Astrocyte (in vitro differentiated cells and primary cell): ENCODE measurements around the gene NGFR. TPM values are rescaled to one million over a fixed set of nuclear protein-coding genes. Genes with fewer than 3 reads are reported as not detected.

Source experiments
- DNase-seq: peaks from one replicate; pipeline ENCODE4 v3.0.0-alpha.2; 2010; ENCODE audit warnings: low read depth
- FAIRE-seq: peaks from 2 replicates; lab custom pipeline; 2011; peaks lifted over from hg19 to GRCh38; lab: Jason Lieb, UNC
- H2AFZ ChIP-seq: 2 replicates; pipeline ENCODE4 v1.6.0; 2012; ENCODE audit warnings: low read depth, low read length, inconsistent platforms
- H3K27ac ChIP-seq: 2 replicates; pipeline ENCODE4 v1.5.1; 2011; ENCODE audit warnings: low read depth, low read length, inconsistent platforms
- H3K27me3 ChIP-seq: 2 replicates; pipeline ENCODE4 v1.6.0; 2011; ENCODE audit warnings: low read length, inconsistent platforms; ENCODE audit not compliant: insufficient read depth
- H3K36me3 ChIP-seq: 2 replicates; pipeline ENCODE4 v1.5.1; 2011; ENCODE audit warnings: low read length, inconsistent platforms; ENCODE audit not compliant: insufficient read depth
- H3K4me1 ChIP-seq: 2 replicates; pipeline ENCODE4 v1.5.1; 2011; ENCODE audit warnings: low read length, inconsistent platforms; ENCODE audit not compliant: insufficient read depth
- H3K4me2 ChIP-seq: 2 replicates; pipeline ENCODE4 v1.6.0; 2012; ENCODE audit warnings: low read length, inconsistent platforms
- H3K4me3 ChIP-seq: 2 replicates; pipeline ENCODE4 v1.5.1; 2011; ENCODE audit warnings: low read depth, mild to moderate bottlenecking, low read length, inconsistent platforms; ENCODE audit not compliant: insufficient read depth
- H3K79me2 ChIP-seq: 2 replicates; pipeline ENCODE4 v1.6.0; 2012; ENCODE audit warnings: mild to moderate bottlenecking, low read length, inconsistent platforms; ENCODE audit not compliant: insufficient read depth
- H3K9ac ChIP-seq: 2 replicates; pipeline ENCODE4 v1.6.0; 2012; ENCODE audit warnings: mild to moderate bottlenecking, low read length, inconsistent platforms
- H3K9me3 ChIP-seq: 2 replicates; pipeline ENCODE4 v1.5.1; 2012; ENCODE audit warnings: low read depth, mild to moderate bottlenecking, low read length, inconsistent platforms; ENCODE audit not compliant: insufficient read depth
- H4K20me1 ChIP-seq: 2 replicates; pipeline ENCODE4 v1.6.0; 2012; ENCODE audit warnings: low read length, inconsistent platforms; ENCODE audit not compliant: insufficient read depth
- H3K27ac Mint-ChIP-seq: one replicate; pipeline ENCODE4 v1.8.0; 2021; ENCODE audit warnings: mild to moderate bottlenecking, mixed read lengths; ENCODE audit not compliant: unreplicated experiment
- H3K27me3 Mint-ChIP-seq: one replicate; pipeline ENCODE4 v1.8.0; 2021; ENCODE audit warnings: low read depth, mixed read lengths; ENCODE audit not compliant: unreplicated experiment
- H3K36me3 Mint-ChIP-seq: one replicate; pipeline ENCODE4 v1.8.0; 2021; ENCODE audit warnings: low read depth, mixed read lengths; ENCODE audit not compliant: unreplicated experiment
- H3K4me1 Mint-ChIP-seq: one replicate; pipeline ENCODE4 v1.8.0; 2021; ENCODE audit warnings: low read depth, mixed read lengths; ENCODE audit not compliant: unreplicated experiment
- H3K4me3 Mint-ChIP-seq: one replicate; pipeline ENCODE4 v1.8.0; 2021; ENCODE audit warnings: mild to moderate bottlenecking, moderate library complexity, mixed read lengths; ENCODE audit not compliant: unreplicated experiment
- H3K9me3 Mint-ChIP-seq: one replicate; pipeline ENCODE4 v1.8.0; 2021; ENCODE audit warnings: mild to moderate bottlenecking, mixed read lengths; ENCODE audit not compliant: unreplicated experiment
- EZH2 ChIP-seq: IDR thresholded peaks from 2 replicates; pipeline ENCODE4 v1.6.1; 2012; ENCODE audit warnings: mild to moderate bottlenecking, low read length, inconsistent platforms; ENCODE audit not compliant: insufficient read depth
- total RNA-seq: library from RNA; stranded (reverse); gene quantifications from 2 replicates; pipeline ENCODE4 v1.2.1, GENCODE V29; 2021
- TF ChIP-seq, protein P1 (sequence below): IDR thresholded peaks from 2 replicates; pipeline ENCODE4 v1.5.1; 2011; ENCODE audit warnings: low read depth, mild to moderate bottlenecking, inconsistent platforms, low read length, moderate library complexity; ENCODE audit not compliant: insufficient read depth

The NGFR gene
- total RNA-seq, 1 donor from 2014 or later, result 0.64 TPM

DNA sequence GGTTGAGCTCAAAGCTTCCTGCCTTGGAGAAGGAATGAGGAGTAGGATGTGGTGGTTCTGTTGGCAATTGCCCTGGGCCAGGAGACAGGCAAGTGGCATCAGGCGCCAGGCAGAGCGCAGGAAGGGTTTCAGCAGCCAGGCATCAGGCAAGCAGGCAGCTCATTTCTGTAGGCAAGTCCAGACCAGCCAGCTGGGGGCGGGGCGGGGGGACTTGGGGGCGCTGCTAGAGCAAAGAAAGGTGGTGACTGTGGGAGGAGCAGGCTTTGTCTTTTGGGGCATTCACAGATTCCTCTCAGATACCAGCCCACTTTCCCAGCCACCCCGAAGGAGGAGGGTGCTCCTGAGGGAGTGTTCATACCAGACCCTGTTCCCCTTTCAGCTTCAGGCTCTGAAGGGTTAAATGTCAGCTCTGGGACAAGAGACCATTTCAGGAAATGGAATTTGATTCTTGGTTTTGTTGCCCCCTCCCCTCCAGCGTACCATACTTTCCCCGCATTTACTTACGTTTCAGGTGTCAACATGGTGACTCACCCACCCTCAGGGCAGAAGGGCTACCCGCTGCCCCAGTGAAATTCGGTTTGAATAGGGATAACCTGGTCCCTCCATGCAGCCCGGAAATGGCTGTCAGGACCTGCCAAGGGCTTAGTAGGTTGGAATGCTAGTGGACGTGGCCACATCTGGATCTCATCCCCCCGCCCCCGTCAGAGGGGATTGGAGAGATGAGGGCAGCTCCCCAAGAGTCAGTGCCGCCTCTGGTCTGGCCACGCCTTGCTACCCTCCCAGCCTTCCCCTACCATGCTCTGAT, 13.2 kb downstream of the NGFR start:
- TF ChIP-seq, protein P1, sequence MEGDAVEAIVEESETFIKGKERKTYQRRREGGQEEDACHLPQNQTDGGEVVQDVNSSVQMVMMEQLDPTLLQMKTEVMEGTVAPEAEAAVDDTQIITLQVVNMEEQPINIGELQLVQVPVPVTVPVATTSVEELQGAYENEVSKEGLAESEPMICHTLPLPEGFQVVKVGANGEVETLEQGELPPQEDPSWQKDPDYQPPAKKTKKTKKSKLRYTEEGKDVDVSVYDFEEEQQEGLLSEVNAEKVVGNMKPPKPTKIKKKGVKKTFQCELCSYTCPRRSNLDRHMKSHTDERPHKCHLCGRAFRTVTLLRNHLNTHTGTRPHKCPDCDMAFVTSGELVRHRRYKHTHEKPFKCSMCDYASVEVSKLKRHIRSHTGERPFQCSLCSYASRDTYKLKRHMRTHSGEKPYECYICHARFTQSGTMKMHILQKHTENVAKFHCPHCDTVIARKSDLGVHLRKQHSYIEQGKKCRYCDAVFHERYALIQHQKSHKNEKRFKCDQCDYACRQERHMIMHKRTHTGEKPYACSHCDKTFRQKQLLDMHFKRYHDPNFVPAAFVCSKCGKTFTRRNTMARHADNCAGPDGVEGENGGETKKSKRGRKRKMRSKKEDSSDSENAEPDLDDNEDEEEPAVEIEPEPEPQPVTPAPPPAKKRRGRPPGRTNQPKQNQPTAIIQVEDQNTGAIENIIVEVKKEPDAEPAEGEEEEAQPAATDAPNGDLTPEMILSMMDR, result no peak
- no peak for TF ChIP-seq EZH2
- no peak for DNase-seq
- Mint-ChIP-seq H3K4me3 (no peak overlapping the region), H3K27me3 (peaks cover 83% of the 10 kb centered on the region), H3K9me3 (no peaks in the 10 kb centered on the region), H3K4me1 (peaks cover 6% of the 10 kb centered on the region), H3K36me3 (no peaks in the 10 kb centered on the region), H3K27ac (no peak overlapping the region)
- Histone ChIP-seq H3K4me1 (no peaks in the 10 kb centered on the region), H3K9ac (no peak overlapping the region), H3K27ac (no peak overlapping the region), H3K27me3 (peaks cover 34% of the 10 kb centered on the region), H3K4me2 (peak overlapping the region; percentile 8), H3K9me3 (no peaks in the 10 kb centered on the region), H3K36me3 (no peaks in the 10 kb centered on the region), H2AFZ (no peak overlapping the region), H3K4me3 (no peak overlapping the region), H4K20me1 (no peaks in the 10 kb centered on the region), H3K79me2 (no peaks in the 10 kb centered on the region)
- no peak for FAIRE-seq

DNA sequence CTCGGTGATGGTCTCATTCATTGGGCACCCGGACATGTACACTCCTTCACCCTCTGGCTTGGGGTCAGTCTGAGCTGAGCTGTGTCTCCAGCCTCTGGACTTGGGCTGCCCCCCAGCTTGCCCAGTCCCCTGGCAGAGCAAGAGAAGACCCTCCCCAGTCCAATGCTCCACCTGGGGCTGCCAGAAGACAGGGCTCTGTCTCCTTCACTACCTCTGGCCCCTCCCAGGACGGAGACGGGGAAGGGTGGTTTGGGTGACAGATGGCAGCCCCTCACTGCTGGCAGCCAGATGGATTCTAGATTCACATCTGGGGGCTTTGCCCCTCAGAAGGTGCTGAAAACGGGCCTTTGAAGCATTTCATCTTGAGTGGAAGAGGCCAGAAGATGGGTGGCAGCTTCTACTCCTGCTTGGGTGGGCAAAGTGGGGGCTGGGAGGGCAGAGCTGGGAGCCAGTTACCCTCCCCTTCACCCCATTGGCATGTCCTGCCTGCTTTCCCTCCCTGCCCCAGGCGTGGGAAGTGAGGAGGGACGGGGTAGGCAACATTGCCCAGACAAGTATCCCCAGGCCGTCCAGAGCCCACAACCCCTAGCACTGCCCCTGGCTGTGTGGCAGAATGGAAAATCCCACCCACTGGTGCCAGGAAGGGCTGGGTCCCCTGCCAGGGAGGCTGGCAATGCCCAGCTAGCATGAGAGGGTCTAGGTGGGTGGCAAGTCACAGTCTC, 13.9 kb downstream of the NGFR start:
- Mint-ChIP-seq H3K27ac (no peak overlapping the region), H3K27me3 (peaks cover 80% of the 10 kb centered on the region), H3K4me1 (peaks cover 9% of the 10 kb centered on the region), H3K36me3 (no peaks in the 10 kb centered on the region), H3K4me3 (no peak overlapping the region), H3K9me3 (no peaks in the 10 kb centered on the region)
- Histone ChIP-seq H3K36me3 (no peaks in the 10 kb centered on the region), H3K79me2 (no peaks in the 10 kb centered on the region), H3K4me1 (no peaks in the 10 kb centered on the region), H3K9me3 (no peaks in the 10 kb centered on the region), H2AFZ (no peak overlapping the region), H3K4me3 (no peak overlapping the region), H3K27me3 (peaks cover 26% of the 10 kb centered on the region), H3K4me2 (peak overlapping the region; percentile 8), H3K27ac (no peak overlapping the region), H4K20me1 (no peaks in the 10 kb centered on the region), H3K9ac (no peak overlapping the region)
- no peak for FAIRE-seq
- TF ChIP-seq, protein P1, result no peak
- no peak for TF ChIP-seq EZH2
- no peak for DNase-seq

DNA sequence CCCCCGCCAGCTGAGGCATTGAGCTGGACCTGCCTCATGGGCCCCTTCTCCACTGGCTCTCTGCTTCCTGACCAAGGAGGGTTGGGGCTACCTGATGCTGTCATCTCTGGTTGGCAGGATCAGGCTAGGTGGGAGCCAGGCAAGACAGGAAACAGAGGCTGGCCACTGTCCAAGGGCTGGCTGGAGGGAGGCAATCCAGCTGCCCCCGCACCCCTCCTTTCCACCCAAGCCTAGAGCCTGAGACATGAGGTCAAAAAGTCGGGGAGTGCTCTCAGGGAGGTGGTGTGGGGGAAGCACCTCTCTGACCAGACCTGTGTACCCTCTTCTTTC, 14.5 kb downstream of the NGFR start:
- no peak overlapping the region for H2AFZ ChIP-seq
- no peaks in the 10 kb centered on the region for H3K36me3 Mint-ChIP-seq
- FAIRE-seq (no peak), DNase-seq (no peak)
- no peak overlapping the region for H3K27ac ChIP-seq
- no peak overlapping the region for H3K9ac ChIP-seq
- H3K4me3 Mint-ChIP-seq, result no peak overlapping the region
- H3K4me1 ChIP-seq, result no peaks in the 10 kb centered on the region
- H3K9me3 Mint-ChIP-seq, result no peaks in the 10 kb centered on the region
- no peaks in the 10 kb centered on the region for H3K36me3 ChIP-seq
- no peak overlapping the region for H3K4me2 ChIP-seq
- no peaks in the 10 kb centered on the region for H3K9me3 ChIP-seq
- peaks cover 21% of the 10 kb centered on the region for H3K27me3 ChIP-seq
- no peak for TF ChIP-seq EZH2
- peaks cover 79% of the 10 kb centered on the region for H3K27me3 Mint-ChIP-seq
- H3K4me3 ChIP-seq, result no peak overlapping the region
- no peaks in the 10 kb centered on the region for H4K20me1 ChIP-seq
- peaks cover 13% of the 10 kb centered on the region for H3K4me1 Mint-ChIP-seq
- no peaks in the 10 kb centered on the region for H3K79me2 ChIP-seq
- H3K27ac Mint-ChIP-seq, result no peak overlapping the region
